ENCODE results near the gene NLRC5. TPM values are rescaled to one million over a fixed set of nuclear protein-coding genes. Genes with fewer than 3 reads are reported as not detected.
"Not testable (repeated sequence)": the region's sequence is repeated elsewhere in the genome, so short reads cannot be mapped to it uniquely, and the experiment has no call there.

The NLRC5 gene
- total RNA-seq, 1 donor from 2014 or later = 29.9 TPM

GRCh38 chr16:57096793-57097192 is 107.4 kb downstream of the NLRC5 start:
- Histone ChIP-seq H3K79me2 (ENCODE audit: insufficient read depth, low read length) (peaks cover 15% of the 10 kb centered on the region), H4K20me1 (ENCODE audit: insufficient read depth, low read length) (peaks cover 39% of the 10 kb centered on the region)

GRCh38 chr16:57098188-57098841 is 109.0 kb downstream of the NLRC5 start:
- peaks cover 12% of the 10 kb centered on the region for H3K79me2 ChIP-seq (ENCODE audit: insufficient read depth, low read length)
- H3K36me3 ChIP-seq (ENCODE audit: insufficient read depth, low read length) = no peaks in the 10 kb centered on the region
- no peak overlapping the region for H3K27ac Mint-ChIP-seq (ENCODE audit: unreplicated experiment)
- H4K20me1 ChIP-seq (ENCODE audit: insufficient read depth, low read length) = peaks cover 37% of the 10 kb centered on the region
- no peak overlapping the region for H3K4me3 ChIP-seq (ENCODE audit: insufficient read depth, low read depth, low read length)
- no peaks in the 10 kb centered on the region for H3K9me3 ChIP-seq (ENCODE audit: insufficient read depth, low read depth, low read length)
- FAIRE-seq (no peak), DNase-seq (ENCODE audit: low read depth) (no peak)
- peaks cover 8% of the 10 kb centered on the region for H3K4me1 ChIP-seq (ENCODE audit: insufficient read depth, low read length)
- no peak overlapping the region for H2AFZ ChIP-seq (ENCODE audit: low read depth, low read length)
- H3K27me3 ChIP-seq (ENCODE audit: insufficient read depth, low read length) = no peaks in the 10 kb centered on the region
- H3K27me3 Mint-ChIP-seq (ENCODE audit: low read depth, unreplicated experiment) = peaks cover 4% of the 10 kb centered on the region
- H3K9me3 Mint-ChIP-seq (ENCODE audit: unreplicated experiment) = peaks cover 5% of the 10 kb centered on the region
- H3K4me1 Mint-ChIP-seq (ENCODE audit: low read depth, unreplicated experiment) = no peaks in the 10 kb centered on the region
- H3K36me3 Mint-ChIP-seq (ENCODE audit: low read depth, unreplicated experiment) = peaks cover 6% of the 10 kb centered on the region
- TF ChIP-seq, protein P1, sequence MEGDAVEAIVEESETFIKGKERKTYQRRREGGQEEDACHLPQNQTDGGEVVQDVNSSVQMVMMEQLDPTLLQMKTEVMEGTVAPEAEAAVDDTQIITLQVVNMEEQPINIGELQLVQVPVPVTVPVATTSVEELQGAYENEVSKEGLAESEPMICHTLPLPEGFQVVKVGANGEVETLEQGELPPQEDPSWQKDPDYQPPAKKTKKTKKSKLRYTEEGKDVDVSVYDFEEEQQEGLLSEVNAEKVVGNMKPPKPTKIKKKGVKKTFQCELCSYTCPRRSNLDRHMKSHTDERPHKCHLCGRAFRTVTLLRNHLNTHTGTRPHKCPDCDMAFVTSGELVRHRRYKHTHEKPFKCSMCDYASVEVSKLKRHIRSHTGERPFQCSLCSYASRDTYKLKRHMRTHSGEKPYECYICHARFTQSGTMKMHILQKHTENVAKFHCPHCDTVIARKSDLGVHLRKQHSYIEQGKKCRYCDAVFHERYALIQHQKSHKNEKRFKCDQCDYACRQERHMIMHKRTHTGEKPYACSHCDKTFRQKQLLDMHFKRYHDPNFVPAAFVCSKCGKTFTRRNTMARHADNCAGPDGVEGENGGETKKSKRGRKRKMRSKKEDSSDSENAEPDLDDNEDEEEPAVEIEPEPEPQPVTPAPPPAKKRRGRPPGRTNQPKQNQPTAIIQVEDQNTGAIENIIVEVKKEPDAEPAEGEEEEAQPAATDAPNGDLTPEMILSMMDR (IDR thresholded peaks at IDR 0.05; ENCODE audit: insufficient read depth, low read depth, low read length) = no peak
- no peak for TF ChIP-seq EZH2 (IDR thresholded peaks at IDR 0.05; ENCODE audit: insufficient read depth, low read length)
- no peak overlapping the region for H3K4me2 ChIP-seq (ENCODE audit: low read length)
- H3K27ac ChIP-seq (ENCODE audit: low read depth, low read length) = no peak overlapping the region
- H3K9ac ChIP-seq (ENCODE audit: low read length) = no peak overlapping the region
- H3K4me3 Mint-ChIP-seq (ENCODE audit: unreplicated experiment) = no peak overlapping the region

More at GRCh38 chr16:57096793-57097192, 107.4 kb downstream of the NLRC5 start:
- TF ChIP-seq, protein P1 (IDR thresholded peaks at IDR 0.05; ENCODE audit: insufficient read depth, low read depth, low read length) = no peak
- no peak for TF ChIP-seq EZH2 (IDR thresholded peaks at IDR 0.05; ENCODE audit: insufficient read depth, low read length)
- peaks cover under 1% of the 10 kb centered on the region for H3K4me1 Mint-ChIP-seq (ENCODE audit: low read depth, unreplicated experiment)
- H3K27ac Mint-ChIP-seq (ENCODE audit: unreplicated experiment) = no peak overlapping the region
- no peak overlapping the region for H3K4me3 ChIP-seq (ENCODE audit: insufficient read depth, low read depth, low read length)
- H3K9me3 ChIP-seq (ENCODE audit: insufficient read depth, low read depth, low read length) = no peaks in the 10 kb centered on the region
- no peak overlapping the region for H3K4me2 ChIP-seq (ENCODE audit: low read length)
- FAIRE-seq (no peak), DNase-seq (ENCODE audit: low read depth) (no peak)
- no peaks in the 10 kb centered on the region for H3K27me3 ChIP-seq (ENCODE audit: insufficient read depth, low read length)
- H3K4me1 ChIP-seq (ENCODE audit: insufficient read depth, low read length) = peaks cover 11% of the 10 kb centered on the region
- H3K27me3 Mint-ChIP-seq (ENCODE audit: low read depth, unreplicated experiment) = peaks cover 4% of the 10 kb centered on the region
- H3K27ac ChIP-seq (ENCODE audit: low read depth, low read length) = no peak overlapping the region
- no peak overlapping the region for H3K4me3 Mint-ChIP-seq (ENCODE audit: unreplicated experiment)
- peaks cover 5% of the 10 kb centered on the region for H3K9me3 Mint-ChIP-seq (ENCODE audit: unreplicated experiment)
- H3K36me3 Mint-ChIP-seq (ENCODE audit: low read depth, unreplicated experiment) = peaks cover 6% of the 10 kb centered on the region
- H3K36me3 ChIP-seq (ENCODE audit: insufficient read depth, low read length) = no peaks in the 10 kb centered on the region
- no peak overlapping the region for H2AFZ ChIP-seq (ENCODE audit: low read depth, low read length)
- no peak overlapping the region for H3K9ac ChIP-seq (ENCODE audit: low read length)

DNA sequence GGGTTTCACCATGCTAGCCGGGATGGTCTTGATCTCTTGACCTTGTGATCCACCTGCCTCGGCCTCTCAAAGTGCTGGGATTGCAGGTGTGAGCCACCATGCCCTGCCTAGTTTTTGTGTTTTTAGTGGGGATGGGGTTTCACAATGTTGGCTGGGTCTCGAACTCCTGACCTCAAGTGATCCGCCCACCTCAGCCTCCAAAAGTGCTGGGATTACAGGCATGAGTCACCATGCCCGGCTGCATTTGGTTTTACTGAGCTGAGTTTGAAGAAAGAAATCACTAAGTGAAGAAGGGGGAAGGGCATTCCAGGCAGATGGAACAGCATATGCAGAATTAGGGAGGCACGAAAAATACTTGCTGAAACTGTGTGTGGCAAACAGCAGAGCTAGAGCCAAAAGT is 110.6 kb downstream of the NLRC5 start:
- not testable (repeated sequence) for H3K4me1 Mint-ChIP-seq (ENCODE audit: low read depth, unreplicated experiment); H3K27me3 ChIP-seq (ENCODE audit: insufficient read depth, low read length); H3K9me3 ChIP-seq (ENCODE audit: insufficient read depth, low read depth, low read length); H3K9me3 Mint-ChIP-seq (ENCODE audit: unreplicated experiment); H3K27me3 Mint-ChIP-seq (ENCODE audit: low read depth, unreplicated experiment); FAIRE-seq; H3K36me3 Mint-ChIP-seq (ENCODE audit: low read depth, unreplicated experiment); H3K4me1 ChIP-seq (ENCODE audit: insufficient read depth, low read length); H3K4me3 Mint-ChIP-seq (ENCODE audit: unreplicated experiment); H3K27ac ChIP-seq (ENCODE audit: low read depth, low read length); H2AFZ ChIP-seq (ENCODE audit: low read depth, low read length); H3K36me3 ChIP-seq (ENCODE audit: insufficient read depth, low read length); H3K27ac Mint-ChIP-seq (ENCODE audit: unreplicated experiment); H3K4me2 ChIP-seq (ENCODE audit: low read length); H3K4me3 ChIP-seq (ENCODE audit: insufficient read depth, low read depth, low read length); DNase-seq (ENCODE audit: low read depth); H3K9ac ChIP-seq (ENCODE audit: low read length); H3K79me2 ChIP-seq (ENCODE audit: insufficient read depth, low read length)
- peaks cover 31% of the 10 kb centered on the region for H4K20me1 ChIP-seq (ENCODE audit: insufficient read depth, low read length)
